DOHH2 (cell line): ENCODE results near the gene ANTXRL.
"Not testable (repeated sequence)": the region's sequence is repeated elsewhere in the genome, so short reads cannot be mapped to it uniquely, and the experiment has no call there.

Source experiments
- H3F3A ChIP-seq: fragments of 200-600 bp; sonication (generic), shearing (Covaris generic); 2 replicates; pipeline ENCODE4 v1.6.0; 2016; ENCODE audit warnings: antibody characterized with exemption, mild to moderate bottlenecking; ENCODE audit not compliant: control insufficient read depth, insufficient read depth
- H3K27ac ChIP-seq: fragments of 200-600 bp; sonication (generic); 2 replicates; pipeline ENCODE4 v1.5.1; 2014; ENCODE audit warnings: low read depth, mild to moderate bottlenecking, low read length, moderate library complexity
- H3K27me3 ChIP-seq: fragments of 200-600 bp; sonication (generic); 2 replicates; pipeline ENCODE4 v1.6.1; 2014; ENCODE audit warnings: mild to moderate bottlenecking, low read length, mixed read lengths; ENCODE audit not compliant: control insufficient read depth
- H3K36me3 ChIP-seq: fragments of 200-600 bp; sonication (generic); 2 replicates; pipeline ENCODE4 v1.6.1; 2014; ENCODE audit warnings: mild to moderate bottlenecking, low read length, moderate library complexity, mixed read lengths; ENCODE audit not compliant: control insufficient read depth
- H3K4me1 ChIP-seq: fragments of 200-600 bp; sonication (generic); 2 replicates; pipeline ENCODE4 v1.6.1; 2014; ENCODE audit warnings: mild to moderate bottlenecking, low read length, mixed read lengths; ENCODE audit not compliant: control insufficient read depth
- H3K4me2 ChIP-seq: fragments of 200-600 bp; sonication (generic); 2 replicates; pipeline ENCODE4 v1.6.0; 2014; ENCODE audit warnings: mild to moderate bottlenecking, low read length, moderate library complexity
- H3K4me3 ChIP-seq: fragments of 200-600 bp; sonication (generic); 2 replicates; pipeline ENCODE4 v1.5.1; 2014; ENCODE audit warnings: mild to moderate bottlenecking, low read length, mixed read lengths
- H3K79me2 ChIP-seq: fragments of 200-600 bp; sonication (generic); 2 replicates; pipeline ENCODE4 v1.6.1; 2014; ENCODE audit warnings: mild to moderate bottlenecking, low read length, mixed read lengths; ENCODE audit not compliant: control insufficient read depth
- H3K9me2 ChIP-seq: fragments of 200-600 bp; sonication (generic); replicated peaks from 2 replicates; pipeline ENCODE4 v1.6.1; 2014; ENCODE audit warnings: mild to moderate bottlenecking, low read length, mixed read lengths; ENCODE audit not compliant: control insufficient read depth
- H3K9me3 ChIP-seq: fragments of 200-600 bp; sonication (generic); 2 replicates; pipeline ENCODE4 v1.6.1; 2014; ENCODE audit warnings: antibody characterized with exemption, low read length, mixed read lengths; ENCODE audit not compliant: control insufficient read depth, insufficient read depth
- H4K20me1 ChIP-seq: fragments of 200-600 bp; sonication (generic); 2 replicates; pipeline ENCODE4 v1.6.0; 2014; ENCODE audit warnings: low read depth, mild to moderate bottlenecking, antibody characterized with exemption, low read length, moderate library complexity; ENCODE audit not compliant: control insufficient read depth, insufficient read depth
- CTCF ChIP-seq: fragments of 200-600 bp; sonication (generic); IDR thresholded peaks from one replicate; pipeline ENCODE4 v1.5.1; 2014; ENCODE audit warnings: antibody characterized with exemption, mild to moderate bottlenecking, low read depth, low read length; ENCODE audit not compliant: poor library complexity, severe bottlenecking
- EZH2phosphoT487 ChIP-seq: fragments of 200-600 bp; sonication (generic); IDR thresholded peaks from 2 replicates; pipeline ENCODE4 v1.6.1; 2017; ENCODE audit warnings: borderline replicate concordance, mild to moderate bottlenecking, antibody characterized with exemption, low read length, moderate library complexity, mixed read lengths

ANTXRL gene

GRCh38 chr10:46273506-46274477 is 13.0 kb upstream of the ANTXRL start:
- TF ChIP-seq EZH2phosphoT487: no peak
- TF ChIP-seq CTCF: peak; percentile 31
- no peaks in the 10 kb centered on the region for H3F3A ChIP-seq
- no peak overlapping the region for H3K27ac ChIP-seq
- H3K27me3 ChIP-seq: no peaks in the 10 kb centered on the region
- no peaks in the 10 kb centered on the region for H3K36me3 ChIP-seq
- H3K79me2 ChIP-seq: peaks cover 4% of the 10 kb centered on the region
- no peak overlapping the region for H3K4me3 ChIP-seq
- no peaks in the 10 kb centered on the region for H4K20me1 ChIP-seq
- H3K9me3 ChIP-seq: no peaks in the 10 kb centered on the region
- peaks cover 37% of the 10 kb centered on the region for H3K4me1 ChIP-seq
- H3K9me2 ChIP-seq: no peaks in the 10 kb centered on the region
- H3K4me2 ChIP-seq: no peak overlapping the region

GRCh38 chr10:46277840-46278239 is 9.0 kb upstream of the ANTXRL start:
- H3K9me3 ChIP-seq: no peaks in the 10 kb centered on the region
- no peaks in the 10 kb centered on the region for H3K36me3 ChIP-seq
- no peak for TF ChIP-seq EZH2phosphoT487
- no peak for TF ChIP-seq CTCF

GRCh38 chr10:46282421-46282831 is 4.4 kb upstream of the ANTXRL start:
- not testable (repeated sequence) for H4K20me1 ChIP-seq, H3K9me3 ChIP-seq, H3F3A ChIP-seq, H3K4me3 ChIP-seq, H3K79me2 ChIP-seq, H3K9me2 ChIP-seq, H3K27ac ChIP-seq, H3K36me3 ChIP-seq
- Histone ChIP-seq H3K27me3 (peaks cover 24% of the 10 kb centered on the region), H3K4me1 (peaks cover 24% of the 10 kb centered on the region), H3K4me2 (peak overlapping the region; percentile 87; the same call in 1 of the 2 replicates)

More at GRCh38 chr10:46277840-46278239, 9.0 kb upstream of the ANTXRL start:
- Histone ChIP-seq H3K9me2 (no peaks in the 10 kb centered on the region), H3K4me2 (no peak overlapping the region), H3K79me2 (no peaks in the 10 kb centered on the region), H3K4me3 (no peak overlapping the region), H3K27me3 (peaks cover 9% of the 10 kb centered on the region), H3K4me1 (peaks cover 2% of the 10 kb centered on the region; the same call in 1 of the 2 replicates), H3K27ac (no peak overlapping the region), H3F3A (no peaks in the 10 kb centered on the region), H4K20me1 (no peaks in the 10 kb centered on the region)

GRCh38 chr10:46282842-46283574 is 3.8 kb upstream of the ANTXRL start:
- peak overlapping the region; percentile 87 for H3K4me2 ChIP-seq
- H3F3A ChIP-seq: no peaks in the 10 kb centered on the region
- H3K27ac ChIP-seq: no peak overlapping the region
- H3K4me1 ChIP-seq: peaks cover 24% of the 10 kb centered on the region
- no peaks in the 10 kb centered on the region for H3K36me3 ChIP-seq
- no peaks in the 10 kb centered on the region for H3K9me2 ChIP-seq
- no peaks in the 10 kb centered on the region for H4K20me1 ChIP-seq
- peaks cover 24% of the 10 kb centered on the region for H3K27me3 ChIP-seq
- TF ChIP-seq CTCF: no peak
- no peak for TF ChIP-seq EZH2phosphoT487
- no peaks in the 10 kb centered on the region for H3K79me2 ChIP-seq
- H3K9me3 ChIP-seq: no peaks in the 10 kb centered on the region
- peak overlapping the region; percentile 53 for H3K4me3 ChIP-seq
